ENCODE measurements around the gene HBA2. TPM values are rescaled to one million over a fixed set of nuclear protein-coding genes. Genes with fewer than 3 reads are reported as not detected.
A peak's percentile ranks its signal among the peaks of the same experiment; 100 is the strongest.
"Not testable (repeated sequence)": the region's sequence is repeated elsewhere in the genome, so short reads cannot be mapped to it uniquely, and the experiment has no call there.

HBA2 gene
- total RNA-seq, 2 donors from 2014 or later: not detected

GRCh38 chr16:209359-209758 is 36.7 kb downstream of the HBA2 start:
- not testable (repeated sequence) for H3K27me3 Mint-ChIP-seq; H3K4me3 Mint-ChIP-seq; H3K9me3 ChIP-seq (ENCODE audit: control insufficient read depth, low read length, poor library complexity, severe bottlenecking); H3K4me1 Mint-ChIP-seq; DNase-seq; ATAC-seq; H3K36me3 Mint-ChIP-seq (ENCODE audit: low read depth); H3K27ac Mint-ChIP-seq

GRCh38 chr16:211631-212180 is 39.0 kb downstream of the HBA2 start:
- not testable (repeated sequence) for DNase-seq; ATAC-seq; H3K27ac Mint-ChIP-seq; H3K36me3 Mint-ChIP-seq (ENCODE audit: low read depth); H3K4me3 Mint-ChIP-seq; H3K4me1 Mint-ChIP-seq; H3K27me3 Mint-ChIP-seq; H3K9me3 ChIP-seq (ENCODE audit: control insufficient read depth, low read length, poor library complexity, severe bottlenecking)

GRCh38 chr16:212999-213398 is 40.3 kb downstream of the HBA2 start:
- no peak for DNase-seq
- no peak for ATAC-seq
- H3K27ac Mint-ChIP-seq: no peak overlapping the region
- H3K4me3 Mint-ChIP-seq: no peak overlapping the region
- H3K4me1 Mint-ChIP-seq: peaks cover 10% of the 10 kb centered on the region
- H3K36me3 Mint-ChIP-seq (ENCODE audit: low read depth): peaks cover 2% of the 10 kb centered on the region
- no peaks in the 10 kb centered on the region for H3K27me3 Mint-ChIP-seq
- no peaks in the 10 kb centered on the region for H3K9me3 ChIP-seq (ENCODE audit: control insufficient read depth, low read length, poor library complexity, severe bottlenecking)

- peak overlapping the region; percentile 62 for H3K27ac Mint-ChIP-seq
- H3K36me3 Mint-ChIP-seq (ENCODE audit: low read depth): peaks cover 3% of the 10 kb centered on the region
- H3K27me3 Mint-ChIP-seq: no peaks in the 10 kb centered on the region
- ATAC-seq: no peak
- H3K9me3 ChIP-seq (ENCODE audit: control insufficient read depth, low read length, poor library complexity, severe bottlenecking): no peaks in the 10 kb centered on the region
- H3K4me1 Mint-ChIP-seq: peaks cover 7% of the 10 kb centered on the region
- no peak for DNase-seq
- H3K4me3 Mint-ChIP-seq: no peak overlapping the region
Measured at GRCh38 chr16:220021-220420, 47.3 kb downstream of the HBA2 start.

Other genes with a start within 250 kb of the HBA2 start
- gene POLR3K, start 119.3 kb upstream of the HBA2 start, total RNA-seq: 10 to 100 TPM in 1 of 2 donors, 1 to 10 TPM in 1; 6.3 to 10.6 TPM
- 1 to 10 TPM; 6.5 to 7.3 TPM for gene SNRNP25, start 119.0 kb upstream of the HBA2 start, total RNA-seq
- under 1 TPM in 1 of 2 donors, not detected in 1; 0.75 TPM for gene RHBDF1, start 100.2 kb upstream of the HBA2 start, total RNA-seq
- 10 to 100 TPM; 24.3 to 27.4 TPM for gene MPG, start 94.7 kb upstream of the HBA2 start, total RNA-seq
- 10 to 100 TPM; 24.3 to 32.2 TPM for gene NPRL3, start 34.2 kb upstream of the HBA2 start, total RNA-seq
- gene HBZ, start 20.2 kb upstream of the HBA2 start, total RNA-seq: not detected
- not detected for gene HBM, start 6.9 kb upstream of the HBA2 start, total RNA-seq
- gene HBA1, start 3.8 kb downstream of the HBA2 start, total RNA-seq: 1 to 10 TPM in 1 of 2 donors, under 1 TPM in 1; 0.65 to 6.5 TPM
- gene HBQ1, start 7.6 kb downstream of the HBA2 start, total RNA-seq: not detected
- 100 to 1,000 TPM; 137 to 142 TPM for gene LUC7L, start 56.6 kb downstream of the HBA2 start, total RNA-seq
- 10 to 100 TPM; 20.8 to 21.2 TPM for gene FAM234A, start 61.9 kb downstream of the HBA2 start, total RNA-seq
- not detected for gene RGS11, start 103.1 kb downstream of the HBA2 start, total RNA-seq
- not detected for gene ARHGDIG, start 107.7 kb downstream of the HBA2 start, total RNA-seq
- gene PDIA2, start 110.3 kb downstream of the HBA2 start, total RNA-seq: under 1 TPM in 1 of 2 donors, not detected in 1; 0.99 TPM
- 10 to 100 TPM; 38.9 to 42.5 TPM for gene AXIN1, start 179.8 kb downstream of the HBA2 start, total RNA-seq
- 10 to 100 TPM; 25.2 to 25.9 TPM for gene MRPL28, start 197.7 kb downstream of the HBA2 start, total RNA-seq
- gene PGAP6, start 209.1 kb downstream of the HBA2 start, total RNA-seq: 100 to 1,000 TPM in 1 of 2 donors, 10 to 100 TPM in 1; 39.7 to 106 TPM
- gene NME4, start 224.3 kb downstream of the HBA2 start, total RNA-seq: 10 to 100 TPM; 31.9 to 39.8 TPM
- 1 to 10 TPM; 7.5 to 9.0 TPM for gene DECR2, start 229.0 kb downstream of the HBA2 start, total RNA-seq